NOMO-1 (cell line): ENCODE data around the gene GSG1L.

Source experiments
- DNase-seq, 2 experiments: peaks; one replicate each; lab custom pipeline; 2025; ENCODE audit not compliant: unreplicated experiment in 2 of 2; lab: John Stamatoyannopoulos, UW

Gene GSG1L

DNA sequence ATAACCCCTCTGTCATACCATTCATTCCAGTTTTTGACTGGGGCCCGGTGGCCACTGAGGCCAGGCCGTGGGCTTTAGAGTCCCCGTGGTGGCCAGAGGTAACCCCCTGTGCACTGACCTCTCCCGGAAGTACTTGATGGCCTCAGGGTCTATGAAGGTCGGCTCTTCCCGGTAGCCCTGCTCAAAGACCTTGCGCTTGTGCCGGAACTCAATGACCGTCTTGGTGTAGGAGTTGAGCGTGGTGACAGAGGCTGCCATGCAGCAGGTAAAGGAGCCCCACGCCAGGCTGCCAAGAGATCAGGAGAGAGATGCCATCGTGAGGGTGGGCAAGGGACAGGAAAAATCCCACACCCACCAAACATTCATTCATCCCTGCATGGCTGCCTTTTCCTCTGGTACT is 234.8 kb downstream of the GSG1L start:
- DNase-seq, result no peak

DNA sequence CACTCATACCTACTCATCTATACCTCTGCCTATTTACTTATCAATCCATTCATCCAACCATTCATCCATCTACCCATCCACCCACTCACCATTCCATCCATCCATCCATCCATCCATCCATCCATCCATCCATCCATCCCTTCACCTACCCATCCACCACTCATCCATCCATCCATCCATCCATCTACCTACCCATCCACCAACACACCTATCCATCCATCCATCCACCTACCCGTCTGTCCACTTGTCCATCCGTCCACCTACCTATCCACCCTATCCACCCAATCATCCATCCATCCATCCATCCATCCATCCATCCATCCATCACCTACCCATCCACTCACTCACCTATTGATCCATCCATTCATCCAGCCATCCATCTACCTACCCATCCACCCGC is 235.7 kb downstream of the GSG1L start:
- no peak for DNase-seq

DNA sequence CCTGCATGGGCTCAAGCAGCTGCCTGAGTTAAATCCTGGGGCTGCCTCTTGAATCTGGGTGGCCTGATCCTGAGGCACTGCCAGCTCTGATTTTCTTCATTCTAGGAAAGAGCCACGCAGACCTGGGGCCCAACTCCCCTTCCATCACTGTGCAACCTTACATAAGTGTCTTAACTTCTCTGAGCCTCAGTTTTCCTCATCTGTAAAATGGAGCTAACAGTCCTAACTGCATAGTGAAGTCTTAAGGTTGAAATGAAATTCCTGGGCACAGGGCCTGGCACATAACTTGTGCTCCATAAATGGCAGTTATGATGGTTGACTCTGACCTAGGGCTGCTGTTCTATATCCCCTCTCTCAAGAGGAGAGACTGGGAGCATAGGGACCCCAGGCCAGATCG is 236.6 kb downstream of the GSG1L start:
- no peak for DNase-seq

DNA sequence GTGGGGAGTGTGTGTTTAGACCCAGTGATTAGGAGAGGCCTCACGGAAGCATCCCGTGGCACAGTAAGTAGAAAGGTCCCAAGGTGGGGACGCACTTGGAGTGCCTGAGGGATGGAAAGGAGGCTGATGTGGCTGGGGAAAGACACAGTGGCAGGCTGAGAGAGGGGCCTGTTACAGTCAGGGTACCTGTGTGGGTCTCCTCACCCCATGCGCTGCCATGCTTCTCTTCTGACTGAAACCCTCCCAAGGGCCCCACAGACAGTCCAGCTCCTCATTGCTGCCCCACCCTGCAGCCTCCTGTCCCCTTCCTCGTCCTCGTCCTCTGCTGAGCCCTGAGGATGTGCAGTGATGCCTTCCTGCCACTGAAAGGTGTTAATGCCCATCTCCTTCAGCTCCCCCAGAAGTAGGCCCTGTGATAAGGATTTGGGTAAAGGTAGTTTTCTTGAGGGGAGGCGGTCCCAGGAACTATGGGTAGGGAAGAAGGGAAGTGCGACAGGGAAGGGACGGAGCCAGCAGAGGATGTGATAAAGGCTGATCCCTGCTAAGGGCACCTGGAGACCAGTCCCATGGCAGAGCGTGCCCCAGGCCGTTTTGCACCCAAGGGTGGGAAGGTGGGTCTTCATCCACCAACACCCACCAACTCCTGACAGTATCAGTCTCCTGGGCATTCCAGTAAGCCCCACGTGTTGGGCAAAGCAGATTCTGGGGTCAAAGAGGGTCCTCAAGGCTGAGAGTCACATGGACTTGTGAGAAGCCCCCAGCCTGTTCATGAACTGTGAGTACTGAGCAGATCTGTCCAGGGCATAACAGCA is 237.2 kb downstream of the GSG1L start:
- no peak for DNase-seq

DNA sequence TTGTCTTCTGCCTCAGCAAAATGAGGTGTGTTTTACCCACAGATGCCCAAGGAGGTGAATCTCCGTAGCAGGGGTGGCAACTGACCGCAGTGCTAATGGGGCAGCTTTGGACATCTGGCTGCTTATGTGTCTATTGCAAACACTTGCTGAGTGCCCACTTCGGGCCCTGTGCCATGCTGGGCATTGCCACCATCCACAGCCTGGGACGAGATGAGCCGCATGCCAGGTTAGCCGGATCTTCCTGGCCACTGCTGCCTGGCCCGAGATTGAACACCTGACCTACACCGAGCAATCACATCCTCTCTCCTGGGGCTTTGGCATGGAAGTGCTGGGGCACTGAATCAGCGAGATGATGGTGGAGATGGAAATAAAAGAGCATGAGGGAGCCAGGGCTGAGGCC is 238.7 kb downstream of the GSG1L start:
- no peak for DNase-seq

DNA sequence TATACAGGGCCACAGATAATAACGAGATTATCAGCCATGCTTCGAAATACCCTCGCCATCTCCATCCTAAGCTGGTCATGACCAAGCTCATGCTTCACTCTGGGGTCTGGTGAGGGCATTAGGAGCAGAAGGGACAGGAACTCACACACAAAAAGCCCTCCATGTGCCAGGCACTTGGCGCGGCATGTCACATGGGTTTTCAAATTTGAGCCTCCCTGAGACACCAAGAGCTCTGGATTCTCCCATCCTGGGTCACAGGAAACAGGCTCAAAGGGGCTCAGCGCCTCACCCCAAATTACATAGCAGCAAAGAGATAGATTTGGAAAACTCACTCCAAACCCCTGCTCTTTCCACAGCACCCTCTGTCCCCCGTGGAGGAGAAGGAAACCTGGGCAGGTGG is 239.5 kb downstream of the GSG1L start:
- DNase-seq, result no peak

DNA sequence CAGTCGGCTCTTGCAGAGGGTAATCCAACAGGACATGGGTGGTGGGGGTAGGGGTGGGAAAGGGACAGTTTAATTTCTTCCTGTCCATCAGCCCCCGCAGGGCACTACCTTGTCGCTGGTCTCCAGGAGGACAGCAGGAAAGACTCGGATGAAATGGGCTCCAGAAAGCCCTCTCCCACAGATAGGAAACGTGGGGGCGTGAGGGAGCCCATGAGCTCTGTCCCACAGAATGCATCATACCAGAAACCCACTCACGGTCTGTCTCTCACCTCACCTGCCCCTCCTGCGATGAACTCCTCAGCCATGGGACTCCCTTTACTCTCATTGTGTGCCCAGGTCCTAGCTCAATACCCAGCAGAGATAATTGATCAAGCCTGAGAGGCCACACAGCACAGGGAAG is 240.1 kb downstream of the GSG1L start:
- DNase-seq, result no peak

DNA sequence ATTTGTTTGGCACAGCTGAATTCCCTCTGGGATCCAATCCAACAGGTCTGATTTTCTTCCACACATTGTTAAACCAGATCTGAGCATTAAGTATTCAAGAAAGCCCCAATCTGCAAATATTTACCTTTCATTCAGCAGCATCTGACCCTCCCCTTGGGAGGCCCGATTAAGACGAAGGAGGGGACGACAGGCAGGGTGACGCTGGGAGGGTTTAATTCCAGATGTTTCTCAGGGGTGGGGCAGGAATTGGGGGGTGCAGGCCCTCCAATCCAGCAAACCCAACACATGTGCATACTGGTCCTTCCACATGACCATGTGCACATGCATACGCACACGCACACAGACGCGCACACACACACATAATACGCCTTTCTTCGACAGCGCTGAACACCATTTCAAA is 240.5 kb downstream of the GSG1L start:
- DNase-seq, result no peak

DNA sequence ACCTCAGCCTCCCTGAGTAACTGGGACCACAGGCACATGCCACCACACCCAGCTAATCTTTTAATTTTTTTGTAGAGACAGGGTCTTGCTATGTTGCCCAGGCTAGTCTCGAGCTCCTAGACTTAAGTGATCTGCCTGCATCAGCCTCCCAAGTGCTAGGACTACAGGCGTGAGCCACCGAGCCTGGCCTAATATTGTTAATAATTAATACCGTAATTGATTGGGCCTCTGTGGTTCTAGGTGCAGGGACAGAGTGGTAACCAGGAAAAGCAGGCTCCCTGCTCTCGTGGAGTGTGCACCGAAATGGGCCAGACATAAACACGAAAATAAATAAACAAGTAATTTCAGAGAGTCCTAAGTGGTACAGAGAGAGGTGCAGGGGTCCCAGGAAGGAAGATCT is 241.0 kb downstream of the GSG1L start:
- no peak for DNase-seq

DNA sequence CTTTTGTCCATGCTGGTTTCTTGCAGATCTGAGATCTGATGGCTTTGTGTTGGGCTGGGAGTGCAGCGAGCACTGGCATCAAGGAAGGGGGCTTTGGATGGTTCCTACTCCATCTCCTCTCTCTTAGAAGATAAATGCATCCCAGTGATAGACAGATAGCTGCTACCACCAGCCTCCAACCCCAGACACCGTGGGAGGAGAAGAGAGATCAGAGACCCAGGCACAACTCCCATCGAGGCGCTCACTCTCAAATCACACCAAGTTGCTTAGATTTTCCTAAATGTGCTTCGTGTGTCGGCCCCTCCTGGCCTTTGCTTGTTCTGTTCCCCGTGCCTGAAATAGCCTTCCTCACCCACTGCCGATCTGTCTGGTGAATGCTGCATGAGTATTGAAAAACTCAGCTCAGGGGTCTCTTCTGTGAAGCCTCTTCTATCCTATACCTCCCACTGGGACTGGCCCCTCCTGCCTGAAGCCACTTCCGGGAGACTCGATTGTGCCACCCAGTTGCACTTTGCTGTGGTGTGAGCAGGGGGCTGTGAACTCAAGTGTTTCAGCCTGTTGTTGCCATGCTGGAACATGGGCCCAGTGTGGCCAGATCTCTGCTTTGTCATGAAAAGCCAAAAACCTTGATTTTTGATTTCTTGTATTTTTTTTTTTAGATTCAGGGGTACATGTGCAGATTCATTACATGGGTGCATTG is 242.7 kb downstream of the GSG1L start:
- no peak for DNase-seq

DNA sequence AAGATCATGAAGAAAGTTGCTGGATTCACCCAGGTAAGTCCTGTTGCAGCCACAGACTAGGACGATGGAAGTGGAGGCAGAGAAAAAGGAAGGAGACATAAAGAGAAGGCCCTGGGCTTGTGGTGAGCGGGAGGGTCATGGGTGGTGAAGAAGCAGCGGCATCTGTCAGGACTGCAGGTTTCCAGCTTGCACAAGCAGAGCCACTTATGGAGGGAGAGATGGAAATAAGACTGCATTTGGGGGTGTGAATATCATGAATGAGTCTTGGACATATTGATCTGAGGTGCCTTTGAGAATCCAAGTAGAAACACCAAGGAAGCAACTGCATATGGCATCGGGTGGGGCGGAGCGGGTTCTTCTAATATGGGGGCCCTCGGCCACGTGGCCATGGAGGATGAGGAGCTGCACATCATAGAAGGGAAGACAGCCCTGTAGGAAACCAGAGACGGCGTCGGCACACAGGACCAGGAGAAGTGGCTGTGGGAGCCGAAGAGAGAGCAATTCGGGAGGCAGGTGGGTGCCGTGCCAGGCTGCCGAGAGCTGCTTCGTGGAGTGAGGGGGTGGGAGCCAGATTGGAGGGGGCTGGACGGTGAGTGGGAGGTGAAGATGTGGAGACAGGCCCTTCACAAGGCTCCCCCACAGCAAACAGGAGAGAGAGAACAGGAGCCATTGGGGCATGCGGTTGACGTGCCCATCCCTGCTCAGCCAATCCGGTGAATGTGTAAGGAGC is 243.5 kb downstream of the GSG1L start:
- DNase-seq, result no peak

DNA sequence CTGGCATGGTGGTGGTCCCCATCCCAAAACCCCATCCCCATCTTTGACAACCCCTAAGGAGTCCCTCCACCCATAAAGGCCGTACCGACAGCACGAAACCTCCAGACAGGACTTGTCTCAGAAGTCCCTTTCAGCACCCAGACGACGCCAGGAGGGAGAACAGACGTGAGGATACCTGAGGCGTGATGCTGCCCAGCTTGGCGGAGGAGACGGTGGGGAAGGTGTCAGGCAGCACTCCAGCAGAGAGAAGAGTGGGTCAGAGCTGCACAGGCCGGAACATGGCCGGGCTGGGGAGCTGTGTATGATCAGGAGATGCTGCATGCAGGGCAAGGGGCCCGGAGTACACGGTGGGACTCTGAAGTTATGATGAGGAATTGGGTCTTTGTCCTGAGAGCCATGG is 244.2 kb downstream of the GSG1L start:
- no peak for DNase-seq

DNA sequence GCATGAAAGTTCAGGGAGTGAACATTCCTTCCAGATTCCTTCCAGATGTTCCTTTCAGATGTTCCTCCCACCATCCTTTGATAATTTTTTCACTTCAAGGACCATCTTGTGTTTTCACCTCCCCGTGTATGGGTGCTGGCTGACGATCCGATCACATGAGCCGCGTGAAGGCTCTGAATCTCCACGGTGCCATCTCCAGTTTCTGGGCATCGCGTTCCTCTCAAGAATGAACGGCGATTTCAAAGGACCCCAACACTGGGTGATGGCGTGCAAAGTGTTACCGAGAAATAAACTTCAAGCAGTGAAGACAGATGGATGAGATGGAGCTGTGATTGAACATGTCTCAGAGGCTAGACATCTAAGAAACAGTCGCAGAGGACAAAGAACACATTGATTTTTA is 245.3 kb downstream of the GSG1L start:
- no peak for DNase-seq

DNA sequence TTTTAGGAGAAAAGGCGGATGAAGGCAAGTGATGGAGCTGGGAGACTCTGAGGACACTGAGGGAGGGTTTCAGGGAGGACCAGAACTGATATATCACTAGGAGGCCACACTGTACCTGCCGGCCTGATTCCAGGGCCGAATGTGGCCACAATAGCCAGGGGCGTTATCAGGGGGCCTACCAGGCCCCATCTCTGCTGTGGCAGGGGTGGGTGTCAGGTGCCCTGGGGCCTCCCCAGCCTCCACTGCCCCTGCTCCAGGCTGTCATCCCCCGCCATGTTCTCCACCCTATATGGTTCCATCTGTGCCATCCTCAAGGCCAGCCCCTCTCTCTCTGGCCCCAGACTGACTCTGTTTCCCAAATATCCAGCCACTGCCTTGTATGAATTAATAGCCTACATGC is 246.5 kb downstream of the GSG1L start:
- no peak for DNase-seq

DNA sequence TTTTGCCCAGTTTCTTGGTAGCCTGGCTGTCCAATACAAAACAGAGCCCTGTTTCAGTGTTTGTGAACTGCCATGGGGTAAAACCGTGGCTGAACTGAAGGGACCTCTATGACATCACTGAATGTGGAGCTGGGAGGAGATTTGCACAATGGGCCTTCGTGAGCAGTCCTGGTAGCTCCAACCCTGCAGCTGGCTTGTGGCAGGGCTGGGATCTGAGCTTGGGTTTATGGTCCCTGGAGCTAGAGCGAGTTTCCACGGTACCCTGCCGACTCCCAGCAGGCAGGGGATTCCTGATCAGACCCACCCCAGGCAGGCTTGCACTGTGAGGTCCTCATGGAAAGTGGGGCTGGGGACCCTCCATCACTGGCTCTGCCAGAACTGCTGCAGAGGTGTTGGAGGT is 247.0 kb downstream of the GSG1L start:
- DNase-seq, result no peak

DNA sequence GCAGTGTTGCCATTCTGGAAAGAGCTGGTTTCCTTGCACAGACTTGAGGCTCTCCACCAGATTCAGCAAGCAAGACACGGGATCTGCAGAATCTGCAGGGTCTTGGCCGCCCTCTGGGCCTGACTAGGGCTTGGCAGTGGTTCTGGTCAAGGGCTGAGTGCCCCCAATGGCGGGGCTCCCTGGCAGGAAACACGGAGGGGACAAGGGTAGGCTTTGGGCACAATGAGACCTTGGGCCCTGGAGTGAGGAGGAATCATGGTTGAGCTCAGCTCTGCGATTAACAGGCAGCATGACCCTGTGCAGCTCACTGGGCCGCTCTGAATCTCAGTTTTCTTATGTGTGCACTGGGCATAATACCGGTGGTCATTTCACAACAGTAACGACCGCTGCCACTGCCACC is 249.9 kb downstream of the GSG1L start:
- DNase-seq, result no peak

DNA sequence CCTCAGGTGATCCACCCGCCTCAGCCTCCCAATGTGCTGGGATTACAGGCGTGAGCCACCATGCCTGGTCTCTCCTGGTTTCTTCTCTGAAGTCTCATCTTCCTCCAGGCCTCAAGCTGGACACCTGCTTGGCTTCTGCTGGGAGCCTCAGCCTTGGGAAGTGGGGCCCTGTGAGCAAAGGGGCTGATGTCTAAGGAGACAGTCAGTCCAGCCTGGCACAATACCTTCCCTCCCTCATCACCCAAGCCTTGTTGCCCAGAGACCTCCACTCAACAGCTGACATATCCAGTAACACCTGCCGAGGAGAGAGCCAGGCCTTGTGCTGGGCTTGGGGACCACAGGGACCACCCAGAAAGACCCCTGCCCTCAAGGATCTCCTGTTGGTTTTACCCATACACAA is 251.6 kb downstream of the GSG1L start:
- no peak for DNase-seq

DNA sequence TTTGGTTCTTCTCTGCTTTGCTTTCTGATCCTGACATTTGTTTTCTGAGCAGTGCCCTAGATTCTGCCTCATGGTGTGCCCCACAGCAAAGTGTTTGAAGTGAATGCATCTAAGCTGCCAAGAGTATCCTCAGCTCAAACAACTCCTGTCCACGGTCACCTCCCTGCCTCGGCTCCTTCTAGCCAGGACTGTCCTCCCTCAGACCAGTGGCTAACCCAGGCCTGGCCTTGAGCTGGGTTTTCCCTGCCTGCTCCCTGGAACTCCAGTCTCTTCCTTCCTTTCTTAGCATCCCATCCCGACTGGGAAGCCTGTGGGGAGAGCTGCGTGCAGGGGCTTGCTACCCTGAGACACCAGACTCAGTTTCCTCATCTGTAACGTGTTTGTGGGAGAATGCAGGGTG is 256.5 kb downstream of the GSG1L start:
- no peak for DNase-seq

DNA sequence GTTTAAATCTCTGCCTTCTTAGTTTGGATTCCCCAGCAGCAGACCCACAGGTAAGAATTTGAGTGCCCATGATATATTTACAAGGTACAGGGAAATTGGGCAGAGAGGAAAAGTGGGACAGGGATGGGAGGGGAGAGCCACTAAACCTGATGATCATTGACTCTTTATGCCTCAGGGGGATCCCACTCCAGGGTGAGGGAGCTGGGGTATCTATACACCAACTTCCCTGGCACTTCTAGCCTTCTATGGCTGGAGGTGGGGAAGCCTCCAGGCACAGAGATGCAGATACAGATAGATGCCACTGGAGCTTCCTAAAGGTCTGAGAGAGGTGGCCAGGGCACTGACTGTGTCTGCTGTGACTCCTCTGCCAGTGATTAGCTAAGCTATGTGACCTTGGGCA is 257.1 kb downstream of the GSG1L start:
- no peak for DNase-seq

DNA sequence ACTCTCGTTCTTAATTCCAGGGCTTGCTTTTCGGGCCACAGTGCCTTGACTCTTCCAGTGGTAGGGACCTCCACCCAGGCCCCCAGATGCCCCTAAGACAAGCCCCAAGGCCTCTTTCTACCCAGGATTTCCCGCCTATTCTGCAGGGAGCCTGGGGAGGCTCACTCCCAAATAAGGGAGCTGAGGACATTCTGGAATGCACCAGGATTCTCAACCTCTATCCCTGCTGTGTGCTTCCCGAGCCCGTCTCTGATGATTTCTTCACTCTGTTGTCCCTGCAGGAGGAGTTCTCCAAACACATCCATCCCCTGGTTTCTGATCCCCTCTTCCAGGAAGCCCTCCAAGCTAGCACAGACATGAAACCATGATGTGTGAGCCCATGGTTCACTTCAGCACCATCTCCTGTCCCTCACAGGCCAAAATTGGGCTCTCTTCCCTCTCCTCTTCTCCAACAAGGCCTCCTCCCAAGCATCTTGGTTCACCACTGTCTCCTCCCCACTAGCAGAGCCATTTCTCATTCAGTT is 257.6 kb downstream of the GSG1L start:
- DNase-seq, result no peak

DNA sequence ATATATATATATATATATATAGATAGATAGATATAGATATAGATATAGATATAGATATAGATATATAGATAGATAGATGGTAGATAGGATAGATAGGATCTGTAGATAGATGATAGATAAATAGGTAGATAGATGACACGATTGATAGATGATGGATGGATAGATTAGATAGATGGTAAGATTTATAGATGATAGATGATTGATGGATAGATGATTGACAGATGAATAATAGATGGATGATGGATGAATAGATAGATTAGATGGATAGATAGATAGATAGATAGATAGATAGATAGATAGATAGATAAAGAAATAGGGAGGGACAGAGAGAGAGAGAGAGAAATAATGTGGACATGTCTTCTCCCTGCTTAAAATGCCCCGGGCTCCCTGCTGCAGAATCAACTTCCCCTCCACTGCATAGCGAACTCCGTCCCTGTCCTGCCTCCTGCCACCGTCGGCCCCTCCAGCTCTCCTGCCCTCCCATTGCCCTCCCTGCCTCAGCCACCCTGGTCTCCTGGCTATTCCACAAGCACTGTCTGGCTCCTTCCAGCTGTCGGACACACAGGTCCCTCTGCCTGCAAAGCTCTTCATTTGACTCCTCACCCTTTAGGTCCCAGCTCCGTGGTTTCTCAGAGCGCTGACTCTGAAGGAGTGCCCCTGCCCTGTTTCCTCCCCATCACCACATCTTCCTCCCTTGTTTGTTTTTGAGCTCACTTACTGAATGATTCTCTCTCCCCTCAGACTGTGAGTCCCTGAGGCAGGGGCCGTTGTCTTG is 259.6 kb downstream of the GSG1L start:
- no peak for DNase-seq
